IMR-90 (cell line): ENCODE data around the gene ALG8. TPM values are rescaled to one million over a fixed set of nuclear protein-coding genes. Genes with fewer than 3 reads are reported as not detected.

Experiments used
- ATAC-seq: fragments of 200-7000 bp; cut with Tn5 transposase; 2 replicates; pipeline ENCODE4 v1.9.1; 2020; ENCODE audit warnings: low read depth, mild to moderate bottlenecking, moderate library complexity
- BruUV-seq: library from RNA; stranded (reverse); fragments of 400-500 nt; replicated peaks from 2 replicates; lab custom pipeline; 2021; lab: Mats Ljungman, UMichigan
- CTCF ChIA-PET: fragments of 300-600 bp; formaldehyde crosslinking; extraction: SDS; loops from one replicate; lab custom pipeline; 2021; ENCODE audit warnings: antibody characterized with exemption; lab: Yijun Ruan, JAX
- POLR2A ChIA-PET: fragments of 300-600 bp; sonication (Branson Sonifier 250); formaldehyde crosslinking; loops from one replicate; lab custom pipeline; 2022; ENCODE audit warnings: antibody characterized with exemption; ENCODE audit not compliant: unreplicated experiment; lab: Charles Lee
- DNase-seq: peaks from one replicate; pipeline ENCODE4 v3.0.0; 2013
- H2AFZ ChIP-seq: replicated peaks from 2 replicates; pipeline ENCODE3; 2013; ENCODE audit warnings: low read length, mild to moderate bottlenecking; ENCODE audit not compliant: poor library complexity
- H2AK5ac ChIP-seq: 2 replicates; pipeline ENCODE4 v1.6.1; 2013; ENCODE audit warnings: low read depth, low read length, inconsistent platforms
- H2AK9ac ChIP-seq: replicated peaks from 2 replicates; pipeline ENCODE3; 2013; ENCODE audit warnings: mild to moderate bottlenecking, low read depth, low read length, moderate library complexity; ENCODE audit not compliant: poor library complexity
- H2BK120ac ChIP-seq: 2 replicates; pipeline ENCODE4 v1.6.1; 2013; ENCODE audit warnings: low read depth, low read length, inconsistent platforms
- H2BK15ac ChIP-seq: 3 replicates; pipeline ENCODE4 v1.6.1; 2013; ENCODE audit warnings: low read depth, low read length, inconsistent platforms
- H2BK20ac ChIP-seq: 2 replicates; pipeline ENCODE4 v1.6.1; 2013; ENCODE audit warnings: low read depth, mild to moderate bottlenecking, inconsistent platforms, low read length, moderate library complexity
- H2BK5ac ChIP-seq: 2 replicates; pipeline ENCODE4 v1.6.1; 2013; ENCODE audit warnings: mild to moderate bottlenecking, low read depth, low read length, inconsistent platforms; ENCODE audit not compliant: poor library complexity, severe bottlenecking
- H3K14ac ChIP-seq: replicated peaks from 2 replicates; pipeline ENCODE4 v1.6.1; 2013; ENCODE audit warnings: low read depth, low read length, inconsistent platforms
- H3K18ac ChIP-seq: 2 replicates; pipeline ENCODE4 v1.6.1; 2013; ENCODE audit warnings: low read depth, low read length, control low read depth
- H3K23ac ChIP-seq: 2 replicates; pipeline ENCODE4 v1.6.1; 2013; ENCODE audit warnings: low read depth, low read length, inconsistent platforms
- H3K27ac ChIP-seq: 2 replicates; pipeline ENCODE4 v1.5.1; 2013; ENCODE audit warnings: mild to moderate bottlenecking, control low read depth, low read length; ENCODE audit not compliant: insufficient read depth
- H3K27me3 ChIP-seq: 2 replicates; pipeline ENCODE4 v1.6.1; 2013; ENCODE audit warnings: low read length; ENCODE audit not compliant: control insufficient read depth, insufficient read depth
- H3K36me3 ChIP-seq: 2 replicates; pipeline ENCODE4 v1.6.1; 2013; ENCODE audit warnings: low read length, mixed read lengths; ENCODE audit not compliant: control insufficient read depth, insufficient read depth
- H3K4ac ChIP-seq: 2 replicates; pipeline ENCODE4 v1.6.1; 2013; ENCODE audit warnings: low read depth, low read length, inconsistent platforms
- H3K4me1 ChIP-seq: 2 replicates; pipeline ENCODE4 v1.6.1; 2013; ENCODE audit warnings: low read length, mixed read lengths; ENCODE audit not compliant: control insufficient read depth, insufficient read depth
- H3K4me2 ChIP-seq: 2 replicates; pipeline ENCODE4 v1.6.1; 2013; ENCODE audit warnings: low read depth, mild to moderate bottlenecking, control low read depth, low read length, moderate library complexity
- H3K4me3 ChIP-seq: 2 replicates; pipeline ENCODE4 v1.5.1; 2013; ENCODE audit warnings: low read depth, mild to moderate bottlenecking, control low read depth, low read length, moderate library complexity; ENCODE audit not compliant: insufficient read depth
- H3K56ac ChIP-seq: 2 replicates; pipeline ENCODE4 v1.6.1; 2013; ENCODE audit warnings: low read length, inconsistent platforms; ENCODE audit not compliant: insufficient read depth; ENCODE audit errors: extremely low read depth
- H3K79me1 ChIP-seq, 2 experiments: 2 replicates each; pipeline ENCODE4 v1.6.1; 2013; ENCODE audit warnings: low read length in 2 of 2, inconsistent platforms in 1 of 2, low read depth in 1 of 2
- H3K9ac ChIP-seq: 2 replicates; pipeline ENCODE4 v1.6.1; 2013; ENCODE audit warnings: low read depth, low read length, control low read depth
- H3K9me1 ChIP-seq: 2 replicates; pipeline ENCODE4 v1.6.1; 2013; ENCODE audit warnings: low read length, inconsistent platforms; ENCODE audit not compliant: insufficient read depth
- H3K9me3 ChIP-seq: 2 replicates; pipeline ENCODE4 v1.6.1; 2013; ENCODE audit warnings: low read length; ENCODE audit not compliant: control insufficient read depth, insufficient read depth
- H4K20me1 ChIP-seq: 2 replicates; pipeline ENCODE4 v1.6.1; 2013; ENCODE audit warnings: low read length, inconsistent platforms; ENCODE audit not compliant: insufficient read depth
- H4K5ac ChIP-seq: 2 replicates; pipeline ENCODE4 v1.6.1; 2013; ENCODE audit warnings: mild to moderate bottlenecking, low read depth, low read length, control low read depth
- H4K8ac ChIP-seq, 2 experiments: 2 replicates each; pipeline ENCODE4 v1.6.1; 2013; ENCODE audit warnings: low read depth in 2 of 2, low read length in 2 of 2, control low read depth in 1 of 2, inconsistent platforms in 1 of 2
- H4K91ac ChIP-seq: 2 replicates; pipeline ENCODE4 v1.6.1; 2013; ENCODE audit warnings: low read depth, low read length, inconsistent platforms; ENCODE audit not compliant: insufficient read depth
- BHLHE40 ChIP-seq: fragments of 150-350 bp; IDR thresholded peaks from 2 replicates; pipeline ENCODE4 v1.6.1; 2016; ENCODE audit warnings: mild to moderate bottlenecking, low read depth, low read length
- CEBPB ChIP-seq: IDR thresholded peaks from 2 replicates; pipeline ENCODE4 v1.6.1; 2012; ENCODE audit warnings: low read depth, low read length, improper control_type of control experiment
- CHD1 ChIP-seq: IDR thresholded peaks from 2 replicates; pipeline ENCODE4 v1.6.1; 2012; ENCODE audit warnings: low read depth, low read length, improper control_type of control experiment
- CTCF ChIP-seq: conservative IDR thresholded peaks from 2 replicates; pipeline ENCODE4 v1.5.1; 2012; ENCODE audit warnings: mild to moderate bottlenecking, low read depth, low read length, improper control_type of control experiment
- ELK1 ChIP-seq: fragments of 150-350 bp; IDR thresholded peaks from 2 replicates; pipeline ENCODE4 v1.6.1; 2016; ENCODE audit warnings: low read depth, mild to moderate bottlenecking, low read length, moderate library complexity, borderline replicate concordance
- FOS ChIP-seq: fragments of 150-350 bp; IDR thresholded peaks from 2 replicates; pipeline ENCODE4 v1.6.1; 2016; ENCODE audit warnings: low read depth, low read length
- MAFK ChIP-seq: IDR thresholded peaks from 2 replicates; pipeline ENCODE4 v1.6.1; 2012; ENCODE audit warnings: low read depth, low read length, improper control_type of control experiment
- MAZ ChIP-seq: IDR thresholded peaks from 2 replicates; pipeline ENCODE4 v1.6.1; 2012; ENCODE audit warnings: low read depth, mild to moderate bottlenecking, low read length, improper control_type of control experiment, moderate library complexity, borderline replicate concordance
- MXI1 ChIP-seq: IDR thresholded peaks from 2 replicates; pipeline ENCODE4 v1.6.1; 2012; ENCODE audit warnings: low read depth, mild to moderate bottlenecking, low read length, moderate library complexity, borderline replicate concordance
- NFE2L2 ChIP-seq: fragments of 150-350 bp; IDR thresholded peaks from 2 replicates; pipeline ENCODE4 v1.6.1; 2016; ENCODE audit warnings: low read depth, mild to moderate bottlenecking, low read length
- POLR2A ChIP-seq: IDR thresholded peaks from 2 replicates; pipeline ENCODE4 v1.6.1; 2012; ENCODE audit warnings: mild to moderate bottlenecking, low read depth, low read length
- RAD21 ChIP-seq: IDR thresholded peaks from 2 replicates; pipeline ENCODE4 v1.6.1; 2012; ENCODE audit warnings: low read length, improper control_type of control experiment
- RCOR1 ChIP-seq: IDR thresholded peaks from 2 replicates; pipeline ENCODE4 v1.6.1; 2012; ENCODE audit warnings: mild to moderate bottlenecking, low read length, improper control_type of control experiment; ENCODE audit not compliant: insufficient replicate concordance
- RFX5 ChIP-seq: IDR thresholded peaks from 2 replicates; pipeline ENCODE4 v1.8.0; 2012; ENCODE audit warnings: low read depth, mild to moderate bottlenecking, low read length, moderate library complexity
- SMC3 ChIP-seq: fragments of 150-350 bp; IDR thresholded peaks from 2 replicates; pipeline ENCODE4 v1.6.1; 2016; ENCODE audit warnings: low read depth, mild to moderate bottlenecking, antibody characterized with exemption, low read length, moderate library complexity
- WGBS, 2 experiments: methylation state at CpG; one replicate each; pipeline versions ENCODE4 v1.1.5 to v1.1.7; 2013; ENCODE audit warnings: missing lambda C conversion rate in 2 of 2; ENCODE audit not compliant: insufficient read length in 1 of 2; ENCODE audit errors: extremely low coverage in 2 of 2; 5-methylcytosine and 5-hydroxymethylcytosine counted together
- dilution Hi-C: fragments of 300-500 bp; cut with HindIII; formaldehyde crosslinking; loops from one replicate; pipeline ENCODE4 v1.14.3; 2018; ENCODE audit warnings: low sequenced_read_pairs; ENCODE audit not compliant: unreplicated experiment
- in situ Hi-C: fragments of 300-500 bp; cut with MboI; formaldehyde crosslinking; loops from 3 replicates; pipeline ENCODE4 v1.14.3; 2019; ENCODE audit warnings: low sequenced_read_pairs, inconsistent platforms, mixed read lengths
- intact Hi-C: fragments of 100-400 bp; cut with micrococcal nuclease; formaldehyde crosslinking; loops from 2 replicates; pipeline ENCODE4 v1.10.0; 2022
- polyA plus RNA-seq, 3 experiments: library from polyadenylated mRNA; depleted of rRNA; stranded (reverse); fragments of >200 nt; gene quantifications; 2 replicates each; pipeline ENCODE4 v1.2.3, GENCODE V29; 2012; ENCODE audit warnings: low replicate concordance in 1 of 3
- total RNA-seq: library from RNA; depleted of rRNA; stranded (reverse); fragments of >200 nt; gene quantifications from 2 replicates; pipeline ENCODE4 v1.2.3, GENCODE V29; 2012
- TF ChIP-seq, protein P1 (sequence below): fragments of 150-350 bp; IDR thresholded peaks from 2 replicates; pipeline ENCODE4 v1.6.1; 2017; ENCODE audit warnings: mild to moderate bottlenecking, antibody characterized with exemption, low read length, low read depth

The ALG8 gene
- total and polyA plus RNA-seq, 2 of the 4 experiments (the other 2 are of a cell fraction), result 27.8 to 31.8 TPM

GRCh38 chr11:78132475-78132874 lies 7.0 kb downstream of the ALG8 start:
- Histone ChIP-seq H2BK5ac (no peak overlapping the region), H3K79me1 (peaks cover 11 to 37% of the 10 kb centered on the region in 2 experiments), H3K18ac (no peak overlapping the region), H4K91ac (no peak overlapping the region), H3K9me3 (no peaks in the 10 kb centered on the region), H3K56ac (no peak overlapping the region), H3K27me3 (no peaks in the 10 kb centered on the region), H3K14ac (no peak overlapping the region), H3K23ac (0 out of 2 replicates have a peak overlapping the region, but pooled peaks have one; percentile 24), H2BK120ac (no peak overlapping the region), H3K4me1 (no peaks in the 10 kb centered on the region; the same call in 1 of the 2 replicates), H3K9me1 (peaks cover 3% of the 10 kb centered on the region; the same call in 1 of the 2 replicates), H2AFZ (no peak overlapping the region), H3K4me3 (no peak overlapping the region), H3K4me2 (no peak overlapping the region), H3K4ac (no peak overlapping the region), H4K5ac (no peak overlapping the region), H2BK15ac (no peak overlapping the region), H4K8ac (no peak overlapping the region), H2BK20ac (no peak overlapping the region), H3K9ac (no peak overlapping the region), H2AK5ac (no peak overlapping the region), H2AK9ac (no peak overlapping the region), H4K20me1 (no peaks in the 10 kb centered on the region), H3K27ac (no peak overlapping the region), H3K36me3 (no peaks in the 10 kb centered on the region)
- 33% methylated on average over 1 of the region's 2 CpGs; no CpG with 5 or more reads in 1 of the 2 experiments for WGBS, 2 experiments
- BruUV-seq, result no TSS peak
- ChIA-PET CTCF (interaction anchor here (0.7 kb wide), 1 partner anchor 43 kb away, joined by 5 read pairs; no protein-coding TSS in a partner anchor), POLR2A (no interaction called here)
- dilution Hi-C loops, result no loop called here
- no peak for ATAC-seq
- intact Hi-C loops, result no loop called here
- TF ChIP-seq MAFK, result no peak
- TF ChIP-seq BHLHE40, result no peak
- TF ChIP-seq RCOR1, result no peak
- no peak for TF ChIP-seq RAD21
- TF ChIP-seq RFX5, result no peak
- TF ChIP-seq, protein P1, sequence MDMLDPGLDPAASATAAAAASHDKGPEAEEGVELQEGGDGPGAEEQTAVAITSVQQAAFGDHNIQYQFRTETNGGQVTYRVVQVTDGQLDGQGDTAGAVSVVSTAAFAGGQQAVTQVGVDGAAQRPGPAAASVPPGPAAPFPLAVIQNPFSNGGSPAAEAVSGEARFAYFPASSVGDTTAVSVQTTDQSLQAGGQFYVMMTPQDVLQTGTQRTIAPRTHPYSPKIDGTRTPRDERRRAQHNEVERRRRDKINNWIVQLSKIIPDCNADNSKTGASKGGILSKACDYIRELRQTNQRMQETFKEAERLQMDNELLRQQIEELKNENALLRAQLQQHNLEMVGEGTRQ, result no peak
- TF ChIP-seq FOS, result no peak
- TF ChIP-seq MXI1, result no peak
- TF ChIP-seq CTCF, result no peak
- TF ChIP-seq CEBPB, result no peak
- TF ChIP-seq NFE2L2, result no peak
- TF ChIP-seq SMC3, result no peak
- TF ChIP-seq ELK1, result no peak
- TF ChIP-seq POLR2A, result no peak
- no peak for TF ChIP-seq MAZ
- TF ChIP-seq CHD1, result no peak
- in situ Hi-C loops, result loop anchor here (10.0 kb wide), 1 partner anchor 282 kb away; the partner anchor contains the start of gene GAB2
- no peak for DNase-seq
